Activated CD4-positive, CD25-positive, alpha-beta regulatory T cell treated with anti-CD3 and anti-CD28 coated beads, Interleukin-2, amount 50 U/mL, for 72 hours (primary cell): ENCODE results near the gene FHAD1.

ENCODE experiments used
- DNase-seq: peaks from one replicate; pipeline ENCODE4 v3.0.0; 2021

FHAD1 gene

DNA sequence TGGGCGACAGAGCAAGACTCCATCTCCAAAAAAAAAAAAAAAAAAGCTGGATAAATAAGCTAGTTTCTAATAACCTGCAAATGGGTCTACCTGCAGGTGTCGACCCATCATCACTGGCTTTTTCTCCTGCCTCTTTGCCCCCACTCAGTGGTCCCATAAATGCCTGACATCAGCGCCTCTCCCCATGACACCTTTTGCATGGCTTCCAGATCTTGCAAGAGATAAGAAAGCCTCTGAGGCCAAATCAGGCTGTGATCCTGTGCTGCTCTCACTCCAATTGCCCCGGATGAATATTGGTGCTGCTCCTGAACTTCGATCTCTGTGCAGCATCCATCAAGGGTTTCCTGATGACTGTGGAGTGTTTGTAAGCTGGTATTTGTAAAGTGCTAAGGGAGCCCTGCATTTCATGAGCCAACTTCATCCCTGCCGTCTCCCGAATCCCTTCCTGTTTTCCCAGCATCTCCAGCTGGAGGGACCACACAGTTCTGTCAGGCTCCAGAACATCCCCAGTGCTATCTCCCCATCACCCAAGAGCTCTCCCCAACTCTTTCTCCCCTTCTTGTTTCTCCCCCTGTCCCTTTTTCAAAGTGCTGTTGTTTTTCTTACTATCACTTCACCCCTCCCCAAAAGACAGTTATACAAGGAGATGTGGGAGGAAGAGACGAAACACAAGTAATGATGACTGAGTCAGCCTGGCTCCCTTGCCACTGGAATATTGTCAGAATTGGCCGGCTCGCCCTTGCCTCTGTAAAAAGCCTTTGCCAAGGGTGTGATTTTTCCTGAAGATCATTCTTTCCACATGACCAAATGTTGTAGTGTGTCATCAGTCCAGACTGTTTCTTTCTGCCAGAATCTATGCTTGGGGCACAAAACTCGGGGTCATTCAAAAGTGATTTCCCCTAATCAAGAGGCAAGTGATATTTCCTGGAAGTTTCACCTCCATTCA, 159.9 kb downstream of the FHAD1 start:
- no peak for DNase-seq

DNA sequence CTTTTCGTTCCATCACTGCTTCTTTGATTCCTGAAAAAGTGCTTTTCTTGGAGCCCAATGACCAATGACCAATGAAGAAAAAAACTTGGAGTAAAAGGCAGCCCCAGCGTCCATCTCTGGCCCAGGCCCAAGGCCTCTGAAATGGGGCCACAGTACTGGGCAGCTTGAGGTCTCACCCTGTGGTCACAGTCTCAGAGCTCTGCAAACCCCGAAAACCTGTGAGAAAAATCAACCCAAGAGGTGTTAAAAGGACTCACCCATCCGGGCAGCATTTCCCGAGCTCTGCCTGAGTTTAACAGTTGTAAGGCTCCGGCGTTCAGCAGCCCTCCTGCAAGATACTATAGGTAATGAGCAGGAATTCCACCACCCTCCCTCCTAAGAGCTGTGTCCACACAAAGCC, 160.6 kb downstream of the FHAD1 start:
- DNase-seq, result no peak

DNA sequence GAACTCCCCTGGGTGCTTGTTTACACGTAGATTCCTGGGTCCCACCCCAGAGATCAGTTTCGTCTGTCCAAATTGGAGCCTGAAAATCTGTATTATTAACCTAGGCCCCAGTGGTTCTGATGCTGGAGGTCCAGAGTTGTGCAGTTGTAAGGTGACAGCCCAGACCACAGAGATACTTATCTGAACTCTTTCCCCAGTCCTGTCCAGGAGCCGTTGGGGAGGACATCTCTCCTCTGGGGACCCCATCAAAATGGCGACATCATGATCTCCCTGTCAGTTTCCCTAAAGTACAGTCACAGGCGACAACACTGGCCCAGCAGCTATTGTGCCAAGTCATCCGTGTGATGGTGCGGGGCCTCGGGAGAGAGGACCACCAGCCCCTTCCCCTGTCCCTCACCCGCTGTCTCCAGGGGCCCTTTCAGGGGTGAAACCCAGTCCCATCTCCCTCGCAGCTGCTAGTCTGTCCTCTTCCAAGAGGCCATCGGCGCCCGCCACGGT, 161.9 kb downstream of the FHAD1 start:
- DNase-seq, result no peak

DNA sequence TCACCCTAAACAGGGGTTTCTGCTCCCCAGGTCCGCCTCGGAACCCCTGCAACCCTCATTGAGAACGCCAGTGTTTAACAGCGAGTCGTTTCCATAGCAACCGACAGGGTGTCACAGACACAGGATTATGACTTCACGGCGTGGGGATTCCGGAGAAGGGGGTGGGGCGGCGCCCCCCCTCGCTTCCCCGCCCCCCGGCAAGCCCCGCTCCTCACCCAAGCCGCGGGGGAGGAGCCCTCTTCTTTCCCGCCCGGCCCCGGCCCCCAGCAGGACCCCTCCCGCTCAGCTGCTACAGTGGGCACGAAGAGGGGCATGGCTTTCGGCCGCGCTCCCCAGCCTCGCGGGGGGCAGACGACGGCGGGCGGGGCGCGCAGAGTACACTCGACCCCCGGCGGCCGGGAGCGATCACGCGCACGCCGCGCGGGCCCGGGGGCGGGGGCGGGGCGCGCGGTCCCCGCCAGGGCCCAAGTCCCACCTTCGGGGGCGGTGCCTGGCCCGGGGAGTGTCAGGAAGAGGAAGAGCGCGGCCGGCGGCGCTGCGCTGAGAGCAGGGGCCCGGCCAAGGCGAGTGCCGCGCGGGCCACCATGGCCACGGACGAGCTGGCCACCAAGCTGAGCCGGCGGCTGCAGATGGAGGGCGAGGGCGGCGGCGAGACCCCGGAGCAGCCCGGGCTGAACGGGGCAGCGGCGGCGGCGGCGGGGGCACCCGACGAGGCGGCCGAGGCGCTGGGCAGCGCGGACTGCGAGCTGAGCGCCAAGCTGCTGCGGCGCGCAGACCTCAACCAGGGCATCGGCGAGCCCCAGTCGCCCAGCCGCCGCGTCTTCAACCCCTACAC, 162.6 kb downstream of the FHAD1 start, which contains the start of gene EFHD2:
EFHD2 (plus strand) TSS at position 501 of the 835 bp plus-strand sequence; CDS start at position 585, 84 bp downstream.
- DNase-seq, result peak; percentile 83

DNA sequence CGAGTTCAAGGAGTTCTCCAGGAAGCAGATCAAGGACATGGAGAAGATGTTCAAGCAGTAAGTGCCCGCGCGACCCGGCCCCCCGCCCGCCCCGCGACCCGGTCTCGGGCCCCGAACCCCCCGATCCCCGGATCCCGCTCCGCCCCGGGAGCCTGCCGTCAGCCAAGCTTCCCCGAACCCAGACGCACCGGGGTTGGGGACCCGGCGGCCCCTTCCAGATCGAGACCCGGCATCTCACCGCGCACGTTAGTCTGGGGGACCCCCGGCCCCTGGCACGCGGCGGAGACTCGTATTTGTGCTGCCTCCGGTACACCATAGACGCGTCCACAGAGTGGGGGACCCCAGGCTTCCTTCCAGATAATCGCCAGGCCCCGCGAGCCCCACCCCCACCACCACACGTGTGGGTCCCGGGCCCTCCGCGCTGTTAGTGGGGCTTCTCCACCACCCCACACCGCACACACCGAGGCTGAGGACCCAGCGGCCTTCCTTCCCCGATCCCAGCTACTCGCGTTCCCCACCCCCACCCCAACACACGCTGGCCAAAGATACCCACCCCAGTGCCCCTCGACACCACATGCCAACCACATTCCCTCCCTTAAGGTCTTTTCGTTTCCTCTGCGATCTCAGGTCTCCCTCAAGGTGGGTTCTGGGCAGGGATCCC, 163.3 kb downstream of the FHAD1 start:
- DNase-seq, result no peak

DNA sequence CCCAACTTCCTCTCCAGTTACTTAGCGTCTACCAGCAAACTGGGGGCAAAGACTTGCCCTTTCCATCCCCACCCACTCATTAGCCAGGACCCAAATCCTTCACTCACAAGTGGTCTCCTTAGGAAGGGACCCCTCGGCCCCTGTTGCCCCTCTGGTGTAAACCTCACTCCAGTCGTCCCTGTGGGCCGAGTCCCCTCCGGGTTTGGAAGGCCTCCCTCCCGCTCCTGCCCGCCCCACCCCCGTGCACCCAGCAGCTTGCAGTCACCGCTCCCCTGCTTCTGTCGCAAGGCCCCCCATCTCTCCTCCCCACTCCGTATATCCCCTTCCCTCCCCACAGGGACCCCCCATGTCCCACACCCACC, 163.8 kb downstream of the FHAD1 start:
- DNase-seq, result no peak

DNA sequence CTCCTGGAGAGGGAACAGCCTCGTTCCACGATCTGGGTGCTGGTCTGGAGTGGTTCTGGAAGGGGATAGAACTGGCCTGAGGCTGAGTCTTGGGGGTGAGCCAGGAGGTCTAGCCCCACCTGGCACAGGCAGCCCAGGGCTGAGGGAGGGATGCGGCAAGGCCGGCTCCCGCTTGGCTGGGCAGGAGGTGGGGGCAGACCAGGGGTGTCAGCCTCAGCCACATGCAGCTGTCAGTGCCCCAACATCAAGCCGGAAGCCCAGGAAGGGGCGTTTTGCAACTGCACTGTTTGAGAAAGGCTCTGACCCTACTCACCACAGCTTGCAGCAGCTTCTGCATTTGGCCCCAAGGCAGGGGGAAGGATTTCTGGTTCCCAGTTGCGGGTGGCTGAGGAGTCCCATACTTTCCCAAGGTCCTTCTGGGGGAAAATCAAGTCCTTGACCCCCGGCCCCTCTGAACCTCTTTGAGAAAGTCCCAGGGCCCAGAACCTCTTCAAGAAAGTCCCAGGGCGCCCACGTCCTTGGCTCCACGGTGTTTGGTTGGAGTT, 164.6 kb downstream of the FHAD1 start:
- DNase-seq, result peak; percentile 46

DNA sequence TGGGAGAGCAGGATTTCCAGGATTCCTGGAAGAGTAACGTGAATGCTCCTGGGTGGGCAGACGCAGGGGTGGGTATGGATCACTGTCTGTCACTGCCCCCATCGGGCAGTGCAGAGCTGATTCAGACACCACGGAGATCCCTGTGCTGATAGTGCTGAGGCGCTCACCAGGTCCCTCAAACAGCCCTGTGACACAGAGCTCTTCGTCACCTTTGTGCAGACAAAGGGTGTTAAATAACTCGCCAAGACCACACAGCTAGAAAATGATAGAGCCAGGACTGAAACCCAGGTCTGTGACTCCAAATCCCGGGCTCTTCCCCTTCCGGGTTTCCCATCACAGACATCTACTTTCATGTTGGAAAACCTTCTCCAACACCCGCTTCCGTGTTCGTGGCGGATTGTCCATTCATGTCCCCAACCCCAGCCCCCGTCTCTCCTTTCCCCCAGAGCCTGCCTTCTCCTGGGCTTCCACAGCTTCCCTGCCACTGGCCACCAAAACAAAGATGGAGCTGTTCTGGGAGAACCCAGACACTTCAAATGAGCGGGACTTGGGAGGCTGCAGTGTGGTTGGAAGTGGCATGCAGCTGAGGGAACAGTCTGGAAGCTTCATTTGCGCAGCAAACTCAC, 165.3 kb downstream of the FHAD1 start:
- no peak for DNase-seq

DNA sequence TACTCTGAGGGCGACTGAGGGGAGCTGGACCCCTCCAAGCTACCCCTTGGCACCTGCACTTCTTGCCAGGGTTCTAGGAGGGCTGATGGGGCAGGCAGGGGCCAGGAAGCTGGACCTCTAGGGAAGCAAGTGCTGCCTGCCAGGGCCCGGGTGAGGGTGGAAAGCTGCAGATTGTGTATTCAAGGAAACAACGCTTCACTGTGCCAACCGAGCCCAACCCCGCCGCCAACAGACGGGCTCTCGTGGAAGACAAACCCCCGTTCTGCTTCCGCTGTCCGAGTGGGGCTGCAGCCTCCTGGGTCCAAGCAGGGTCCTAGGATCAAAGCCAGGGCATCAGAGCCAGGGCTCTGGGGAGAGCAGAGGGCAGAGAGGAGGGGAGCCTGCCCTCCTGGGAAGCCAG, 165.8 kb downstream of the FHAD1 start:
- DNase-seq, result no peak

DNA sequence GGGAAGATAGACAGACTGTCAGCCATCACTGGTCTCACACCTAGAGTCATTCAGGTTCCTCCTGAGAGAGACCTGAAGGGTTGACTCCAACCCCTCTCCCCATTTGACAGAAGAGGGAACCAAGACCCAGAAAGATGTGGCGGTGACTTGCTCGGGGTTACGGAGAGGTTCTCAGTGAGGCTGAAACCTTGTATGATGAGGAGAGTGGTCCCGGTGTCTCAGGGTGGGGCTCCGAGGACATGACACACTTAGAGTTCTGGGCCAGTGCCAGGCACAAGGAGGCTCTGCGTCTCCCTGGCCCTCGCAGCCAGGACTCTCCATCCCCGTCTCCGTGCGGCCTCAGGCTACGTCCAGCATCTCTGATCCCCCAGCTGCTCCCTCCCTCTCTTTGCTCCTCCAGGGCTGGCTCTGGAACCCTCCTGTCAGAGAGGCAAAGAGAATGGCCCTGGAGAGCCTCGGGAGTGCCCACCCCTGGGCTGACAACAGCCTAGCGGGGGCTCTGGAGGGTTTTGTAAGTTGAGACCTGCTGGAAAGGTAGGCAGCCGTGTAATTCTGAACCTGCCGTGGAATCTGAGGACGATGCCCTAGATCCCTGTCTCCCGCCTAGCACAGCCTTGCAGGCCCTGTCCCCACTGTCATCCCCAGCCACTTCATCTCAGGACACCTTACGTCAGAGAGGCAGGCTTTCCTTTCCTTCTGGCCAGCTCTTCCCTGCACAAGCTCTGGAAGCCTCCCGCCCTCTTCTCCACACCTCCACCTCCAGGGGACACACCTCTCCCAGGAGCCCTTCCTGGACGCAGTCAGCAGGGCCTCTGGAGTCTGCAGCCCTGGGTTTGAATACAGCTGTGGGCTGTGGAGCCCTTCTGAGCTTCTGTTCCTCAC, 166.8 kb downstream of the FHAD1 start:
- DNase-seq, result no peak

DNA sequence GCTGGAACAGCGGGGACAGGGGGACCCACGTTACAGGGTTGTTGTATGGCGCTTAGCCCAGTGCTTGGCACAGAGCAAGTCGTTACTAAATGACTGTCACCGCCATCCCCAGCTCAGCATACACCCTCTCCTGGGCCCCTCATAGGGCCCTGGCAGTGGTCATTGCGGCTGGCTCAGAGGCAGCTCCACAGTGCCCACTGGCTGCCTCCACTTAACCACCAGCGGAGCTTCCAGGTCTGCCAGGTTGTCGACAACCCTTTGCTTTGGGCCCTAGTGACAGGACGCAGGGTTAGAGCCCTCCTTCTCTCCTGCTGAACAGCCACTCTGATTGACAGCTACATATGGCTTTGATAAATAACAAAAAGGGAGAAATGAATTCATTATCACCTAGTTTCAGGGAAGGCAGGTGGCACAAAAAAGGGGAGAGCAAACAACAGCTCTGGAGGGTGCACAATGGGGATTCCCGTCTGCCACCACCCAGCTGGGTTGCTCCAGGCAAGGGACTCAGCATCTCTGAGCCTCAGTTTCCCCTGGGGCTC, 167.5 kb downstream of the FHAD1 start:
- no peak for DNase-seq

DNA sequence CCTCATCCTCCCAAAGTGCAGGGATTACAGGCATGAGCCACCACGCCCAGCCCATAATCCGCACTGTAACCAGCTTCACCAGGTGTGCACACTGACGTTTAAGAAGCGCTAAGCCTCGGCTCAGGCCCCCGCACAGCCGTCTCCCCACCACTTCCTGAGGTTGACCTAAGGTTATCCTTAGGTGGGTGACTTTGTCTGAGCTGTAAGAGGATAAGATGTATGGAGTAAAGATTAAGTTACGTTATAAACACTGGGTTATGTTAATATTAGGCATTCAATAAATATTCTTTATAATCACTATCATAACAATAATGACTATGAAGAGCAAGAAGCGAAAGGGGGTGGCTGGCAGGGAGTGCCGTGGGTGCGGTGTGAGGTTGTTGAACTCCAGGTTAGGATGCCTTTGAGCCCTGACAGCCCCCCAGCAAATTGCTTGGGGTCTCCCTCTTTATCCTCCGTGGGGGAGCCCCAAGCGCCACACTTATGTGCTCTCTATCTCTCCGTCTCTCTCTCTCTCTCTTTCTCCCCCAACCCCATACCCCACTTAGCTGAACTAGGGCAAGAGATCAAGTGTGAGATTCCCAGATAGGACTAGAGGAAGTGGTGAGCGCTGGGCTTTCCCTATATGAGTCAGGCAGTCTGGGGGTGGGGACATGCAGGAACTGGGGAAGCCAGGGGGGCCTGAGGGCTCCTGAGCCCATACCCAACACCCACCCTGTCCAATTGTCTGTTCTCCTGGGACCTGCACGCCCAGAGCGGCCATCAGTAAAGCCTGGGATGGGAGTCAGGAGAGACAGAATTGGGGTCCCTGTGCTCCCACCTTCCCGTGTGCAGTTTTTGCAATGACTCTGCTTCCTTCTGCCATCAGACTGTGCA, 170.3 kb downstream of the FHAD1 start:
- no peak for DNase-seq

DNA sequence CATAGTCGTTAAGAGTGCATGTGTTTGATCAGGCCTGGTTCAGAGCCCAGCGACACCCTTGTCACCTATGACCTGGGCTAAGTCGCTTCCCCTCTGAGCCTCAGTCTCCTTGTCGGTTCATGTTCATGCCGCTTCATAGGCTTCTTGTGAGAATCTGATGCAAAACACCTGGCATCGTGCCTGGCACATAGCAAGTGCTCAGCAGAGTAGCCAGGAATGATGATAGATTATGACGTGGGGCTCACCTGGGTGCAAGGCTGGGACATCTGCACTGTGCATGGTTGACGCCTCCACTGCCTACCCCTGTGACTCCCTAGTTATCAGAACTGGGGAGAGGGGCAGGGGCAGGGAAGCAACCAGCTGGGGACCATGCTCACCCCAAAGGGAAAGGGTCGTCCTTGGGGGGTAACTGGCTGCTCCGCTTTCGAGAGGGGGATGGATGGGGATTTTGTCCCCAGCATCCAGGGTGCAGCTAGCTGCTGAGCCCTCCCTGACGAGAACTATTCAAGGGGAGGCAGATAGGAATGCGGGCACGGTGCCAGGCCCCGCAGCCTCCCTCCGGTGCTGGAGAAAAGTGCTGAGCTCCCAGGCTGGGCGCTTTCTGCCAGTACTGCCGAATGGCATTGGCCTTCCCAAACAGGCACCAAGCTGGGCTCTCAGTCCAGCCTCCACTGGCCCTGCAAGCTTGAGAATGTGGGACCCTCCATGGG, 171.9 kb downstream of the FHAD1 start:
- no peak for DNase-seq

DNA sequence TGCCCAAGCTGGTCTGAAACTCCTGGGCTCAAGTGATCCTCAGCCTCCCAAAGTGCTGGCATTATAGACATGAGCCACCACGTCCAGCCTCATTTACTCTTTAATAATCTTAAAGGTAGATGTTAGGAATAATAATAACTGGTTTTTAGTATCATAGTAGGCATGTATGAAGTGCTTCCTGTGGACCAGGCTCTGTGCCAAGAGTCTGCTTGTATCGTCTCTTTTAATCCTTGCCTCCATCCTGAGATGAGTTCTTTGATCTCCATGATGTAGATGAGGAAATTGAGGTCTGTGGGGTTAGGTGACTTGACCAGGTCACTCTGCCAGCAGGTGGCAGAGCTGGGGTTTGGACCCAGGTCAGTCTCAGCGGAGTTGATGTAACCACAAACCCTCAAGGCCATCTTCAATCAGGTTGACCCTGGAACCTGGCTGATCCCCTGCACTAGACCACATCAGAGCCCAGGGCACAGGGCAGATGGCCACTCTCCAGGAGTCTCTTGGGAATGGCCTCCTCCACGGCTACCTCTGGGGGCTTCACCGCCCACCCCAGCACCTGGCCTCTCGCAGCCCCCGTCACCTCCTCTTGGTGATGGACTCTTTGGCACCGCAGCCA, 173.9 kb downstream of the FHAD1 start:
- DNase-seq, result no peak

DNA sequence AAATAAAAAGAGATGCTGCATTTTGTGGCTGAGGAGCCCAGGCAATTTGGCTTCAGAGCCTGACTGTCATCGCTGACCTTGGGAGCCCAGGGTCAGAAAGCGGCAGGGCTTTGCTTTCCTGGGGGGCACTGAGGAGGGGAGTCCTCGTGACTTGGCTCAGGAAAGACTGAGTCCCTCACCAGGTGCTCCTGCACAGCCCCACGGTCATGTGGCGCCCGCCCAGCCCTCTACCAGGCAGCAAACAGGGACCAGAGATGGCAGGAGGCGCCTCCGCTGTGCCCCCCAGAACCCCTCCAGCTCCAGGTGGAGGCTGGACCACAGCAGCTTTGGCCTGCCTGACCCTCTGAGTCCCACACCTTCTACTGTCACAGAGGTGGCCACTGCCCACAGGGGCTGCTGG, 175.8 kb downstream of the FHAD1 start:
- no peak for DNase-seq

DNA sequence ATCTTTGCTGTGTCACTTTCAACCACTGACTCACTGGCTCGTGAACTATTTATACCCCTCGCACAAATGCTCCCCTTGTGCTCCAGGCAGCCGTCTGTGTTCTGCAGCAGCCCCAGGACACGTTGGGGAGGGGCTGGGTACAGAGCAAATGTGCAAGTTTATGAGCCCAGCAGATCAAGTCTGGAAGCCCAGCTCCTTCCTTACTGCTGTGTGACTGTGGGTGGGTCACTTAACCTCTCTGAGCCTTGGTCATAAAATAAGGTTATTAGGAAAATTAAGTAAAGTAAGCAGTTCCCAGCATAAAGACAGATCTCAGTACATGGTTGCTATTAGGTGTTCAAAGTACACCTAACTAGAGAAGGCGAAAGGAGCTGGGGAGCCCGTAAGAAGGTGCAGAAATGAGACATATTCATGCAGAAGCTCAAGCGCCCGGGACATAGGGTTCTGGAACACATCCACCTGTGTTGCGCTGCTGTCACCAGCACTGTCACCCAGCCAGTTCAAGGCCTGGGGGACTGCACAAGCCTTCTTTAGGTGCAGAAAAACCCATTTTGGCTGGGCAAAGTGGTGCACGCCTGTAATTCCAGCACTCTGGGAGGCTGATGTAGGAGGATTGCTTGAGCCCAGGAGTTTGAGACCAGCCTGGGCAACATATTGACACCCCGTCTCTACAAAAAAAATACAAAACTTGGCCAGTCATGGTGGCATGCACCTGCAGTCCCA, 176.5 kb downstream of the FHAD1 start:
- DNase-seq, result no peak

DNA sequence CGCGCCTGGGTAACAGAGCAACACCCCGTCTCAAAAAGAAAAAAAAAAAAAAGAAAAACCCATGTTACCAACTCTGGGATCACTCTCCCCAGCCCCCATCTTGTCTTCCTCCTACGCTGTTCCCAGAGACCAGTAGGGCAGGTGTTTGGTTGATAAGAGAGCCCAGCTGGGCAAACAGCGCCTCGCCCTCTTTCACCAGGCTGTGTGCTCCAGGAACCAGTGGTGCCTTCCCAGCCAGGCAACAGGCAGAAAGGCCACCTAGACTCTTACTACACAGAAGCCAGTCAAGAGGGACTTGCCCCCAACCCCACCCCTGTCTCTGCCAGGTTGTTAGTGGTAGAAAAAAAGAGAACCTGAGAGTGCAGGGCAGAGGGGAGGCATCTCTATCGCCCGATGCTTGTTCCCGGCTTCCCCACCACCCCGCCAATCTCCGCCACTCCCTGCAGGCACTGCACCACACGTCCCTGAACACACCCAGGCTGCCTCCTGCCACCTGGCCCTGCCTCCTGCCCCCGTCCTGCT, 177.2 kb downstream of the FHAD1 start:
- DNase-seq, result no peak

DNA sequence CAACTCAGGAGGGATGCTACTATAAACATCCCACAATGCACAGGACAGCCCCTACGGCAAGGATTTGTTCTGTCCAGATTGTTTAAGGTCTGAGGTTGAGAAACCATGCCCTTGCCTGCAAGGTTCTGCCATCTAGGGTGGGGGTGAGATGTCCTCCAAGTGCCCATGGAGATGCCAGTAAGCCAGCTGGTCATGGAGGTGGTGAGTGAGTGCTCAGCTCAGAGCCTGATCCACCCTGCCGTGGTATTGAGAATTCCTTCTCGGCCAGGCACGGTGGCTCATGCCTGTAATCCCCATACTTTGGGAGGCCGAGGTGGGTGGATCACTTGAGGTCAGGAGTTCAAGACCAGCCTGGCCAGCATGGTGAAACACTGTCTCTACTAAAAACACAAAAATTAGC, 178.0 kb downstream of the FHAD1 start:
- DNase-seq, result no peak
